ENCODE results near the gene MAGI2. TPM values are rescaled to one million over a fixed set of nuclear protein-coding genes. Genes with fewer than 3 reads are reported as not detected.
"Not testable (repeated sequence)": the region's sequence is repeated elsewhere in the genome, so short reads cannot be mapped to it uniquely, and the experiment has no call there.

MAGI2 gene
- total RNA-seq, 1 donor from 2014 or later, result 5.8 TPM

DNA sequence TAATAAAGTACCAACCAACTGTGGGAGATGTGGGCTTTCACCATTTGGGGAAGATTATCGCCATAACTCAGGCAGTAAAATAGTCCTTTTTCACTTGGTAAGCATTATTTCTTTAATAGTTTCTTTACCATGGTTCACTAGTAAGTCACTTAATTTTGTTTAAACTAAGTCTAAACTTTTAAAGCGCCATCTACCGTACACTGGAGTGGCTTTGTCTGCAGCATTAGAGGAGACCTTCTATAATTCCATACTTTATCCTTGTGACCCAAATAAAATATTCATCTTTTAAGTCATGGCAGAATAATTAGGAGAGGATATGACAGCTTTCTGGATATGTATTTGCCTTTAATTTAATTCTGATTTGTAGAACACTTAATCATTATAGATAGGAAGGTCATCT, 468.0 kb downstream of the MAGI2 start:
- no peaks in the 10 kb centered on the region for H3K4me1 Mint-ChIP-seq (ENCODE audit: low read depth)
- H3K4me3 Mint-ChIP-seq (ENCODE audit: unreplicated experiment), result no peak overlapping the region
- DNase-seq (ENCODE audit: low spot score), result no peak
- H3K27me3 Mint-ChIP-seq (ENCODE audit: low read depth), result no peaks in the 10 kb centered on the region
- no peaks in the 10 kb centered on the region for H3K36me3 Mint-ChIP-seq (ENCODE audit: low read depth)
- TF ChIP-seq, protein P1, sequence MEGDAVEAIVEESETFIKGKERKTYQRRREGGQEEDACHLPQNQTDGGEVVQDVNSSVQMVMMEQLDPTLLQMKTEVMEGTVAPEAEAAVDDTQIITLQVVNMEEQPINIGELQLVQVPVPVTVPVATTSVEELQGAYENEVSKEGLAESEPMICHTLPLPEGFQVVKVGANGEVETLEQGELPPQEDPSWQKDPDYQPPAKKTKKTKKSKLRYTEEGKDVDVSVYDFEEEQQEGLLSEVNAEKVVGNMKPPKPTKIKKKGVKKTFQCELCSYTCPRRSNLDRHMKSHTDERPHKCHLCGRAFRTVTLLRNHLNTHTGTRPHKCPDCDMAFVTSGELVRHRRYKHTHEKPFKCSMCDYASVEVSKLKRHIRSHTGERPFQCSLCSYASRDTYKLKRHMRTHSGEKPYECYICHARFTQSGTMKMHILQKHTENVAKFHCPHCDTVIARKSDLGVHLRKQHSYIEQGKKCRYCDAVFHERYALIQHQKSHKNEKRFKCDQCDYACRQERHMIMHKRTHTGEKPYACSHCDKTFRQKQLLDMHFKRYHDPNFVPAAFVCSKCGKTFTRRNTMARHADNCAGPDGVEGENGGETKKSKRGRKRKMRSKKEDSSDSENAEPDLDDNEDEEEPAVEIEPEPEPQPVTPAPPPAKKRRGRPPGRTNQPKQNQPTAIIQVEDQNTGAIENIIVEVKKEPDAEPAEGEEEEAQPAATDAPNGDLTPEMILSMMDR (IDR thresholded peaks at IDR 0.05), result no peak
- H3K9me3 Mint-ChIP-seq (ENCODE audit: low read depth), result no peaks in the 10 kb centered on the region
- H3K27ac Mint-ChIP-seq (ENCODE audit: unreplicated experiment), result no peak overlapping the region

DNA sequence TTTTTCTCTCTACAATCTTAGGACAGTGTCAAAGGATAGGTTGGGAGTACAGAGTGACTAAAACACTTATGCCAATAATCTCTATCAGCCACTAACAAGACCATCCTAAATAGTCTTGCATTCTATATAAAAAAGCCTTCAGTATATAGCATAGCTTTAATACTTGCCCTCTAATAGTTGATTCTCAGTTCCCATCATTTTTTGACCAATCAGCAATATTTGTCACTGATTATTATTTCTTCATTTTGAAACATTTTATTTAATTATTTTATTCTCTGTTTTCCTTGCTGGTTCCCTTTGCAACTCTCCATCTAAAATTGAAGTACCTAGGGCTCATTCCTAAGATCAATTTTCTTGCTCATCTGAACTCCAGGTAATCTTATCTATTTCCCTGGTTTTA, 470.0 kb downstream of the MAGI2 start:
- no peaks in the 10 kb centered on the region for H3K4me1 Mint-ChIP-seq (ENCODE audit: low read depth)
- no peaks in the 10 kb centered on the region for H3K36me3 Mint-ChIP-seq (ENCODE audit: low read depth)
- H3K9me3 Mint-ChIP-seq (ENCODE audit: low read depth), result peaks cover 3% of the 10 kb centered on the region
- H3K27me3 Mint-ChIP-seq (ENCODE audit: low read depth), result no peaks in the 10 kb centered on the region
- TF ChIP-seq, protein P1 (IDR thresholded peaks at IDR 0.05), result no peak
- H3K27ac Mint-ChIP-seq (ENCODE audit: unreplicated experiment), result no peak overlapping the region
- no peak for DNase-seq (ENCODE audit: low spot score)
- H3K4me3 Mint-ChIP-seq (ENCODE audit: unreplicated experiment), result no peak overlapping the region

DNA sequence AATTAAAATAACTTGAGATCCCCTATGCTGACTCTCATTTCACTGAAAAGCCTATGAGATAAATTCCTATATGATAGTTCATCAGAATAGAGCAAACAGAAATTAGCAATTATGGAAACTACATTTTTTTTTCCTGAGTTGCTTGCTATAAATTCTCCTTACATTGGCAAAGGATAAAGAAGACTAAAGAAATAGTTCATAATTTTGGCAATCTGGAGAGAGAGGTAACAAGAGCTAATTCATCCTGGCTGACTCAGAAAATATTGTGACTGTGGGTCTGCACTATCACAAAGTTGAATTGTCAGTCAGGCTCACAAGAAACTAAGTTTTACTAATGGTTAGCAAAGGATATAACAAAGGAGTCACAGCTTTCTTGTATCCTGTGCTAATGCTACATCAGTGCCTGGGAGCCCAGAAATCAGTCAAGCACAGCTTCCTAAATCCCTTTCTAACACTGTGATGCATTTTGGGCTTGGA, 483.0 kb downstream of the MAGI2 start:
- Mint-ChIP-seq H3K9me3 (ENCODE audit: low read depth) (peaks cover 6% of the 10 kb centered on the region), H3K4me3 (ENCODE audit: unreplicated experiment) (no peak overlapping the region), H3K4me1 (ENCODE audit: low read depth) (peaks cover 4% of the 10 kb centered on the region), H3K27me3 (ENCODE audit: low read depth) (no peaks in the 10 kb centered on the region), H3K36me3 (ENCODE audit: low read depth) (no peaks in the 10 kb centered on the region), H3K27ac (ENCODE audit: unreplicated experiment) (no peak overlapping the region)
- DNase-seq (ENCODE audit: low spot score), result no peak
- TF ChIP-seq, protein P1 (IDR thresholded peaks at IDR 0.05), result no peak

GRCh38 chr7:78968951-78969350, 484.5 kb downstream of the MAGI2 start:
- TF ChIP-seq, protein P1 (IDR thresholded peaks at IDR 0.05), result no peak
- Mint-ChIP-seq H3K36me3 (ENCODE audit: low read depth) (no peaks in the 10 kb centered on the region), H3K4me1 (ENCODE audit: low read depth) (peaks cover 4% of the 10 kb centered on the region), H3K27ac (ENCODE audit: unreplicated experiment) (no peak overlapping the region), H3K9me3 (ENCODE audit: low read depth) (no peaks in the 10 kb centered on the region), H3K27me3 (ENCODE audit: low read depth) (no peaks in the 10 kb centered on the region), H3K4me3 (ENCODE audit: unreplicated experiment) (no peak overlapping the region)
- DNase-seq (ENCODE audit: low spot score), result no peak

DNA sequence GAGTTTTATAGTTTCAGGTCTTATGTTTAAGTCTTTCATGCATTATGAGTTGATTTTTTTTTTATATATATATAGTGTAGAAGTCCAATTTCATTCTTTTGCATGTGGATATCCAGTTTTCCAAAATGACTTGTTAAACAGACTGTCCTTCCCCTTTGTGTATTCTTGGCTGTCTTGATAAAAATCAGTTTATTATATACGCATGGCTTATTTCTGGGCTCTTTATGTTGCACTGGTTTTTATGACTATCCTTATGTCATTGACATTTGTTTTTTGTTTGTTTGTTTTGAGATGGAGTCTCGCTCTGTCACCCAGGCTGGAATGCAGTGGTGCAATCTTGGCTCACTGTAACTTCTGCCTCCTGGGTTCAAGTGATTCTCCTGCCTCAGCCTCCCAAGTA, 485.9 kb downstream of the MAGI2 start:
- H3K4me1 Mint-ChIP-seq (ENCODE audit: low read depth); H3K9me3 Mint-ChIP-seq (ENCODE audit: low read depth); H3K36me3 Mint-ChIP-seq (ENCODE audit: low read depth); DNase-seq (ENCODE audit: low spot score); H3K4me3 Mint-ChIP-seq (ENCODE audit: unreplicated experiment); H3K27me3 Mint-ChIP-seq (ENCODE audit: low read depth); H3K27ac Mint-ChIP-seq (ENCODE audit: unreplicated experiment): not testable (repeated sequence)

DNA sequence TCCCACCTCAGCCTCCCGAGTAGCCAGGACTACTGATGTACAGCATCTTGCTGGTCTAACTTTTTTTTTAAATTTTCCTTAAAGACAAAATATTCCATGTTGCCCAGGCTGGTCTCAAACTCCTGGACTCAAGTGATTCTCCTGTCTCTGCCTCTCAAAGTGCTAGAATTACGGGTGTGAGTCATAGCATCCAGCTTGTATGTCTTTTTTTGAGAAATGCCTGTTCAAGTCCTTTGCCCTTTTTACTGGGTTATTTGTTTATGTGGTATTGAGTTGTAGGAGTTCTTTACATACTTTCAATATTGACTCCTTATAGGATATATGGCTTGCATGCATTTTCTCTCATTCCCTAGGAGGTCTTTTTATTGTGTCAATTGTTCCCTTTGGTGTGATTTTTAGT, 486.4 kb downstream of the MAGI2 start:
- Mint-ChIP-seq H3K4me3 (ENCODE audit: unreplicated experiment) (no peak overlapping the region), H3K36me3 (ENCODE audit: low read depth) (no peaks in the 10 kb centered on the region), H3K27me3 (ENCODE audit: low read depth) (no peaks in the 10 kb centered on the region), H3K9me3 (ENCODE audit: low read depth) (no peaks in the 10 kb centered on the region), H3K4me1 (ENCODE audit: low read depth) (peaks cover 4% of the 10 kb centered on the region), H3K27ac (ENCODE audit: unreplicated experiment) (no peak overlapping the region)
- no peak for DNase-seq (ENCODE audit: low spot score)
- TF ChIP-seq, protein P1 (IDR thresholded peaks at IDR 0.05), result no peak

Measured in chondrocyte (in vitro differentiated cells).